Caco-2 (cell line): ENCODE data around the gene IGSF9B. TPM values are rescaled to one million over a fixed set of nuclear protein-coding genes. Genes with fewer than 3 reads are reported as not detected.

Source experiments
- BruUV-seq: library from RNA; stranded (reverse); fragments of 400-500 nt; replicated peaks from 2 replicates; lab custom pipeline; 2021; lab: Mats Ljungman, UMichigan
- CTCF ChIA-PET: fragments of 300-600 bp; sonication (Branson Sonifier 250); formaldehyde crosslinking; loops from one replicate; lab custom pipeline; 2022; ENCODE audit warnings: antibody characterized with exemption; lab: Charles Lee
- POLR2A ChIA-PET: fragments of 300-600 bp; sonication (Branson Sonifier 250); formaldehyde crosslinking; loops from one replicate; lab custom pipeline; 2022; ENCODE audit warnings: antibody characterized with exemption; lab: Charles Lee
- DNase-seq, 2 experiments: peaks; one replicate each; pipeline versions ENCODE4 v3.0.0 to v3.0.0-alpha.2; 2020 to 2022
- H3K27me3 ChIP-seq: replicated peaks from 2 replicates; pipeline ENCODE4 v1.6.0; 2011; ENCODE audit warnings: low read length; ENCODE audit not compliant: control insufficient read depth, insufficient read depth
- H3K36me3 ChIP-seq: 2 replicates; pipeline ENCODE4 v1.5.1; 2011; ENCODE audit warnings: low read length; ENCODE audit not compliant: control insufficient read depth, insufficient read depth
- H3K4me1 ChIP-seq: fragments of 250-450 bp; sonication (Bioruptor Pico); 2 replicates; pipeline ENCODE4 v1.5.1; 2020; ENCODE audit warnings: mild to moderate bottlenecking
- H3K4me3 ChIP-seq: 2 replicates; pipeline ENCODE4 v1.5.1; 2011; ENCODE audit warnings: low read depth, mild to moderate bottlenecking, control low read depth, low read length
- H3K9me3 ChIP-seq: fragments of 250-450 bp; sonication (Bioruptor Pico); 2 replicates; pipeline ENCODE4 v1.5.1; 2020; ENCODE audit warnings: mild to moderate bottlenecking, moderate library complexity
- H3K27ac Mint-ChIP-seq: one replicate; pipeline ENCODE4 v1.8.0; 2022; ENCODE audit warnings: mixed read lengths; ENCODE audit not compliant: unreplicated experiment
- H3K27me3 Mint-ChIP-seq: one replicate; pipeline ENCODE4 v1.8.0; 2022; ENCODE audit warnings: mixed read lengths; ENCODE audit not compliant: insufficient read depth, unreplicated experiment
- H3K36me3 Mint-ChIP-seq: one replicate; pipeline ENCODE4 v1.8.0; 2022; ENCODE audit warnings: mild to moderate bottlenecking, mixed read lengths; ENCODE audit not compliant: insufficient read depth, unreplicated experiment
- H3K4me1 Mint-ChIP-seq: one replicate; pipeline ENCODE4 v1.8.0; 2022; ENCODE audit warnings: low read depth, mixed read lengths; ENCODE audit not compliant: unreplicated experiment
- H3K4me3 Mint-ChIP-seq: one replicate; pipeline ENCODE4 v1.8.0; 2022; ENCODE audit warnings: mild to moderate bottlenecking, moderate library complexity, mixed read lengths; ENCODE audit not compliant: unreplicated experiment
- H3K9me3 Mint-ChIP-seq: one replicate; pipeline ENCODE4 v1.8.0; 2022; ENCODE audit warnings: mixed read lengths; ENCODE audit not compliant: unreplicated experiment
- intact Hi-C: fragments of 100-400 bp; cut with micrococcal nuclease; formaldehyde crosslinking; loops from one replicate; pipeline ENCODE4 v1.10.0; 2022; ENCODE audit not compliant: unreplicated experiment
- total RNA-seq: library from RNA; stranded (reverse); gene quantifications from 2 replicates; pipeline ENCODE4 v1.2.3, GENCODE V29; 2022
- TF ChIP-seq, protein P1 (sequence below), 2 experiments: fragments of 200-600 bp in 1 of 2; IDR thresholded peaks; 1 replicate in 1 of 2; 2 replicates in 1 of 2; pipeline versions ENCODE4 v1.5.1 to v1.8.0; 2011 to 2022; ENCODE audit warnings: antibody characterized with exemption in 1 of 2, control low read depth in 1 of 2, inconsistent platforms in 1 of 2, low read depth in 1 of 2, low read length in 1 of 2, mild to moderate bottlenecking in 1 of 2, moderate library complexity in 1 of 2; ENCODE audit not compliant: insufficient read depth in 1 of 2, severe bottlenecking in 1 of 2, unreplicated experiment in 1 of 2

IGSF9B gene
- total RNA-seq, 1 experiment from 2014 or later, result 4.2 TPM

DNA sequence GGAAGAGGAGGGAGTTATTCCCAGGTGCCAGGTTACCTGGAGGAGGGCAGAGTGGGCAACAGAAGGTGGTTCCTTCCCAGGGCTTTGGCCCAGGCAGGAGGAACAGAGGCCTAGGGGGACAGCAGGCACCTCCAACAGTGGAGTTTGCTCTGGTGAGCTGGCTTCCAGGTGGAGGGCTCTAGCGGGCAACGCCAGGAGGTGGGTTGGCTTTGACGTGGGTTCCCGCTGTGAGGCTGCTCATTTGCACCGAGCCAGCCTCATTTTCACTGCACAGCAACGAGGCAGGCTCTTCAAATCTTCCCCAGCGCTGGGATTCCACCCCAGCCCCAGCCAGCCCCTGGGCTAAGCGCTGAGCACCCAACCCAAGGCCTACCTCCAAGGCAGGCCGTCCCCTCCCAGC is 8.1 kb downstream of the IGSF9B start:
- Mint-ChIP-seq H3K27me3 (peaks cover 12% of the 10 kb centered on the region), H3K4me1 (peaks cover 14% of the 10 kb centered on the region), H3K4me3 (no peak overlapping the region), H3K36me3 (no peaks in the 10 kb centered on the region), H3K27ac (no peak overlapping the region), H3K9me3 (no peaks in the 10 kb centered on the region)
- ChIA-PET POLR2A (no interaction called here), CTCF (no interaction called here)
- H3K4me1 ChIP-seq, result no peaks in the 10 kb centered on the region
- H3K4me3 ChIP-seq, result no peak overlapping the region
- no peak for DNase-seq
- H3K9me3 ChIP-seq, result no peaks in the 10 kb centered on the region
- TF ChIP-seq, protein P1, sequence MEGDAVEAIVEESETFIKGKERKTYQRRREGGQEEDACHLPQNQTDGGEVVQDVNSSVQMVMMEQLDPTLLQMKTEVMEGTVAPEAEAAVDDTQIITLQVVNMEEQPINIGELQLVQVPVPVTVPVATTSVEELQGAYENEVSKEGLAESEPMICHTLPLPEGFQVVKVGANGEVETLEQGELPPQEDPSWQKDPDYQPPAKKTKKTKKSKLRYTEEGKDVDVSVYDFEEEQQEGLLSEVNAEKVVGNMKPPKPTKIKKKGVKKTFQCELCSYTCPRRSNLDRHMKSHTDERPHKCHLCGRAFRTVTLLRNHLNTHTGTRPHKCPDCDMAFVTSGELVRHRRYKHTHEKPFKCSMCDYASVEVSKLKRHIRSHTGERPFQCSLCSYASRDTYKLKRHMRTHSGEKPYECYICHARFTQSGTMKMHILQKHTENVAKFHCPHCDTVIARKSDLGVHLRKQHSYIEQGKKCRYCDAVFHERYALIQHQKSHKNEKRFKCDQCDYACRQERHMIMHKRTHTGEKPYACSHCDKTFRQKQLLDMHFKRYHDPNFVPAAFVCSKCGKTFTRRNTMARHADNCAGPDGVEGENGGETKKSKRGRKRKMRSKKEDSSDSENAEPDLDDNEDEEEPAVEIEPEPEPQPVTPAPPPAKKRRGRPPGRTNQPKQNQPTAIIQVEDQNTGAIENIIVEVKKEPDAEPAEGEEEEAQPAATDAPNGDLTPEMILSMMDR (IDR thresholded peaks at IDR 0.05; ENCODE audit: insufficient read depth in 1 of 2, low read depth in 1 of 2, low read length in 1 of 2, severe bottlenecking in 1 of 2, unreplicated experiment in 1 of 2), result no peak
- no peaks in the 10 kb centered on the region for H3K36me3 ChIP-seq
- intact Hi-C loops, result no loop called here
- no peaks in the 10 kb centered on the region; the same call in 1 of the 2 replicates for H3K27me3 ChIP-seq
- BruUV-seq, result no TSS peak

DNA sequence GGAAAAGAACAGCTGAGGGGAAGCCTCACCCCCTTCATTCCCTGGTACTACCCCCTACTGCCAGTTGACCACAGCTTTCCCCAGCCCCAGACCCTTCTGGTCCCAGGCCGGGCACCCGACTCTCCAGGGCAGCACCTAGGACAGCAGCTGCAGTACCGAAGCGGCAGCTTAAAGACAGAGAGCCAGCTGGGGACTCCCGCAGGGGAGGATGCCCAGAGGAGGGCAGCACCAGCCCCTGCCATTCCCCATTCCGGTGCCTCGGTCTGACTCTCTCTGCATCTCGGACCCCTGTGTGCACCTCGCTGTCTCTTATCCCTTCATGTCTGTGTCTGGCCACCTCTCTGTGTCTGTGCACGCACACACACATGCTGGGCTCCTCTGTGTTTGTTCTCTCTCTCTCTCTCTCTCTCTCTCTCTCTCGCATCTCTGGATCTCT is 9.4 kb downstream of the IGSF9B start:
- BruUV-seq, result no TSS peak
- H3K4me1 Mint-ChIP-seq, result peaks cover 14% of the 10 kb centered on the region
- H3K4me3 Mint-ChIP-seq, result no peak overlapping the region
- H3K27me3 ChIP-seq, result no peaks in the 10 kb centered on the region
- intact Hi-C loops, result no loop called here
- H3K9me3 Mint-ChIP-seq, result no peaks in the 10 kb centered on the region
- H3K4me1 ChIP-seq, result no peaks in the 10 kb centered on the region
- TF ChIP-seq, protein P1 (IDR thresholded peaks at IDR 0.05; ENCODE audit: insufficient read depth in 1 of 2, low read depth in 1 of 2, low read length in 1 of 2, severe bottlenecking in 1 of 2, unreplicated experiment in 1 of 2), result peak in 1 of 2 experiments; percentile 24
- ChIA-PET POLR2A (no interaction called here), CTCF (interaction anchor here (0.7 to 1.0 kb wide), 2 partner anchors 19 to 151 kb away, joined by 3 to 4 read pairs; no protein-coding TSS in a partner anchor)
- no peaks in the 10 kb centered on the region for H3K9me3 ChIP-seq
- no peaks in the 10 kb centered on the region for H3K36me3 ChIP-seq
- DNase-seq, result peak in 1 of 2 experiments; percentile 67
- H3K4me3 ChIP-seq, result no peak overlapping the region
- no peak overlapping the region for H3K27ac Mint-ChIP-seq
- H3K36me3 Mint-ChIP-seq, result no peaks in the 10 kb centered on the region
- peaks cover 11% of the 10 kb centered on the region for H3K27me3 Mint-ChIP-seq

DNA sequence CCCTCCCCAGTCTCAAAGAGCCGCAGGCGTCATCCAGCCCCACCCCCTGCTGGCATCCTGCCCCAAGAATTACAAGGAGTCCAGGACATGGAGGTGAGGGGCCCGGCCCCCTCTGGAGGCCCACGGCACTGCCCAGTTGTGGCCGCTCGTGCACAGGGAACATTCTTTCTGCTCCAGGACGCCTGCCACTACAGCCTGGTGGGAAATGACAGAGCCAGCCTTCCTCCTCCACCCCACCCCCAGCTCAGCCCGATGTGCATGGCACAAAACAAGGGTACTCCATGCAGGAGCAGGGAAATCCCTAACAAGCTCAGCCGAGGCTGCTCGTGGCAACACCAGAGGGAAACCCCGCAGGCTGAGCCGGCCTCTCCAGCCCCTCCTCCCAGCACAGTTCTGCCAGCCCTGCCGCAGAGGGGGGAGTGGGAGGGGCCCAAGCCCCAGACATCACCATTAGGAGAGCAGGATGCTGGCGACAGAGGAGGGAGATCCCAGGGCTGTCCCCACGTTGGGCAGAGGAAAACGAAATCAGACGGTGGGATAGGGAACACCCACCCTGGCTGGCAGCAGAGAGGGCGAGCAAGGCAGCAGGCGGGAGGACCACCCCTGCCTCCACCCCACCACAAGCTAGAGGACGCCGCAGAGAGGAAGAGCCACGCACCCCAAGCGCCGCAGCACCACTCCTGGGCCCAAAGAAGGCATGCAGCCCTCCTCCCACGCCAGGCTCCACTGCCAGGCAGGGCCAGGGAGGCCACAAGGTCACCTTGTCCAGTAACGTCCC is 10.0 kb downstream of the IGSF9B start:
- Mint-ChIP-seq H3K27ac (no peak overlapping the region), H3K9me3 (no peaks in the 10 kb centered on the region), H3K4me1 (peaks cover 14% of the 10 kb centered on the region), H3K4me3 (no peak overlapping the region), H3K36me3 (no peaks in the 10 kb centered on the region), H3K27me3 (peaks cover 15% of the 10 kb centered on the region)
- BruUV-seq, result no TSS peak
- ChIA-PET POLR2A (no interaction called here), CTCF (interaction anchor here (0.7 to 1.0 kb wide), 2 partner anchors 19 to 152 kb away, joined by 3 to 4 read pairs; no protein-coding TSS in a partner anchor)
- Histone ChIP-seq H3K4me1 (no peaks in the 10 kb centered on the region), H3K4me3 (no peak overlapping the region), H3K27me3 (no peaks in the 10 kb centered on the region), H3K9me3 (no peaks in the 10 kb centered on the region), H3K36me3 (no peaks in the 10 kb centered on the region)
- intact Hi-C loops, result no loop called here
- TF ChIP-seq, protein P1 (IDR thresholded peaks at IDR 0.05; ENCODE audit: insufficient read depth in 1 of 2, low read depth in 1 of 2, low read length in 1 of 2, severe bottlenecking in 1 of 2, unreplicated experiment in 1 of 2), result no peak
- DNase-seq, result no peak
